Common myeloid progenitor, CD34-positive (primary cell): ENCODE results near the gene BTD.

Source experiments
- CTCF ChIA-PET: fragments of 350-600 bp; sonication (Branson Sonifier 250); formaldehyde crosslinking; loops from one replicate; lab custom pipeline; 2021; ENCODE audit warnings: antibody characterized with exemption; lab: Charles Lee
- POLR2A ChIA-PET: fragments of 350-600 bp; sonication (Branson Sonifier 250); formaldehyde crosslinking; loops from one replicate; lab custom pipeline; 2021; ENCODE audit warnings: antibody characterized with exemption; lab: Charles Lee
- DNase-seq, 3 donors: peaks; one replicate each; pipeline versions ENCODE4 v3.0.0 to v3.0.0-alpha.2; 2013
- H3K27ac ChIP-seq, 2 experiments: 1 replicate in 1 of 2; 2 replicates in 1 of 2; pipeline ENCODE4 v1.7.0; 2013; ENCODE audit warnings: inconsistent platforms in 2 of 2, low read length in 2 of 2, mild to moderate bottlenecking in 2 of 2, low read depth in 1 of 2, moderate library complexity in 1 of 2; ENCODE audit not compliant: severe bottlenecking in 2 of 2, insufficient read depth in 1 of 2, poor library complexity in 1 of 2
- H3K27me3 ChIP-seq, 5 experiments: replicated peaks in 2 of 5; 1 replicate in 3 of 5; 2 replicates in 2 of 5; pipeline versions ENCODE4 v1.6.1 to v1.7.0; 2013; ENCODE audit warnings: low read length in 4 of 5, mild to moderate bottlenecking in 2 of 5, moderate library complexity in 2 of 5, inconsistent platforms in 1 of 5; ENCODE audit not compliant: insufficient read depth in 5 of 5, control insufficient read depth in 4 of 5
- H3K36me3 ChIP-seq, 4 experiments: 1 replicate in 2 of 4; 2 replicates in 2 of 4; pipeline versions ENCODE4 v1.6.1 to v1.7.0; 2013; ENCODE audit warnings: low read length in 3 of 4, control low read depth in 1 of 4, mild to moderate bottlenecking in 1 of 4; ENCODE audit not compliant: control insufficient read depth in 4 of 4, insufficient read depth in 4 of 4
- H3K4me1 ChIP-seq, 4 experiments: 1 replicate in 3 of 4; 2 replicates in 1 of 4; pipeline versions ENCODE4 v1.6.1 to v1.7.1; 2013; ENCODE audit warnings: low read length in 3 of 4, mild to moderate bottlenecking in 3 of 4, control low read depth in 1 of 4, inconsistent platforms in 1 of 4, moderate library complexity in 1 of 4; ENCODE audit not compliant: control insufficient read depth in 4 of 4, insufficient read depth in 4 of 4; ENCODE audit errors: control extremely low read depth in 1 of 4
- H3K4me3 ChIP-seq, 7 experiments: 1 replicate in 4 of 7; 2 replicates in 3 of 7; pipeline versions ENCODE4 v1.5.1 to v1.7.0; 2013; ENCODE audit warnings: mild to moderate bottlenecking in 7 of 7, low read length in 6 of 7, moderate library complexity in 6 of 7, inconsistent platforms in 2 of 7, low read depth in 2 of 7, control low read depth in 1 of 7; ENCODE audit not compliant: insufficient read depth in 4 of 7, control insufficient read depth in 1 of 7; ENCODE audit errors: extremely low read depth in 1 of 7
- H3K9me3 ChIP-seq, 5 experiments: 1 replicate in 4 of 5; 2 replicates in 1 of 5; pipeline versions ENCODE4 v1.6.1 to v1.7.1; 2013; ENCODE audit warnings: low read length in 4 of 5, mild to moderate bottlenecking in 2 of 5, inconsistent platforms in 1 of 5, low read depth in 1 of 5, moderate library complexity in 1 of 5; ENCODE audit not compliant: control insufficient read depth in 4 of 5, insufficient read depth in 2 of 5; ENCODE audit errors: control extremely low read depth in 1 of 5
- WGBS: methylation state at CpG from one replicate; pipeline ENCODE4 v1.1.5; 2013; ENCODE audit not compliant: insufficient coverage; 5-methylcytosine and 5-hydroxymethylcytosine counted together

The BTD gene

DNA sequence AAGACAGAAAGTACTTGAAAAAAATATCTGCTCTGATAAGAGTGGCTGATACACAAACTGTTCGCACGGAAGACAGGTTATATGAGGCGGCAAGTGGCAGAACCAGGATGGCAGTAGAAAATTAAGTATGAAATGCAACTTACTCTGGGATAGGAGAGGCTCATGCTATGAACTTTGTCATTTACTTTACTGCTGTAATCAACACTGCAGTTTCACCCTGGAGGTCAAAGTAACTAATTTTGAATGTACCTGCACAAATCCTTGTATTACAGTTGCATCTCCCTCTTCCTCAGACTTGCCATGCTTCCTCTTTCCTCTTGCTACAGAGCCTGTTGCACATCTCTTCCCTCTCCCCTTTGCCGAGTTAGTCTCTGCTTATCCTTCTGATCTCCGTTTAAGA is 39.0 kb upstream of the BTD start:
- DNase-seq: no peak
- CTCF ChIA-PET: interaction anchor here (1.8 kb wide), 1 partner anchor 11 kb away, joined by 5 read pairs; no protein-coding TSS in a partner anchor
- H3K4me1 ChIP-seq: peaks cover 0 to 3% (median 3%) of the 10 kb centered on the region in 4 experiments
- POLR2A ChIA-PET: no interaction called here
- H3K4me3 ChIP-seq: no peak overlapping the region
- no peaks in the 10 kb centered on the region for H3K9me3 ChIP-seq
- 100% methylated on average over 4 of the region's 5 CpGs for WGBS
- no peak overlapping the region for H3K27ac ChIP-seq
- peaks cover 22 to 68% (median 38%) of the 10 kb centered on the region in 4 experiments for H3K36me3 ChIP-seq
- no peaks in the 10 kb centered on the region for H3K27me3 ChIP-seq

DNA sequence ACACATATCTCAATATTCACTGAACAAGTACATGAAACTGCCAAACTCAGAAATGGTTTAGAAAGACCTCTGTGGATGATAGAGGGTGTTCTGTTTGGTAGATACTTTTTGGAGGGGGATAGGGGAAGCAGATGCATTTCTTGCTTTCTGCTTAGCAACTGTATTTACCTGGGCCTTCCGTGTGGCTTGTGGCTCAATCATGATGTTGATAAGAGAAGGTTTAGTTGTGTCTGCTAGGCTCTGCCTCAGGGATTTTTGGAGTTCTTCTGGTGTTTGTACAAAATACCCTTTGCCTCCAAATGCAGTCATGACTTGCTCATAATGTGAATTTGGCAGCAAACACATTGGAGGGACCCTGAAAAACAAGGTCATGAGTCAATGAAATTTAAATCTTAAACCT is 38.4 kb upstream of the BTD start:
- H3K9me3 ChIP-seq: no peaks in the 10 kb centered on the region
- WGBS: 100% methylated on average over 1 of the region's 1 CpG
- ChIA-PET CTCF (interaction anchor here (1.8 kb wide), 1 partner anchor 10 kb away, joined by 5 read pairs; no protein-coding TSS in a partner anchor), POLR2A (no interaction called here)
- H3K36me3 ChIP-seq: peaks cover 24 to 74% (median 43%) of the 10 kb centered on the region in 4 experiments
- no peak overlapping the region for H3K4me3 ChIP-seq
- no peaks in the 10 kb centered on the region for H3K4me1 ChIP-seq
- no peak for DNase-seq
- H3K27ac ChIP-seq: no peak overlapping the region
- H3K27me3 ChIP-seq: no peaks in the 10 kb centered on the region

DNA sequence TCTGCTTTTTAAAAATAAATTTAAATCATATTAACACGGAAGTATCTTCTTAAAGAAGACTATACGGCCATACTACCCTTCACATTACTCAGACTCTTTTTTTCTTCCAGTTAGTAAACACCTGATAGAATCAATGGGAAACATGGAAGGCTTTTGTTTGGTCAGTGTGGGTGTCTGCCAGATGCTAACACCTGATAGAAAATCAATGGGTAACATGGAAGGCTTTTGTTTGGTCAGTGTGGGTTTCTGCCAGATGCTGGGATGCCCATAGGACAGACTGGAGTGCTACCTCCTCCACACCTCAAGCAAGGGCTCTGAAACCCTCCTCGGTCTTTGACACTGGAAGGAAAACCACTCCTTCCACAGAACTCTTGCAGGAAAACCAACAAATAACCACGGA is 29.4 kb upstream of the BTD start:
- ChIA-PET CTCF (no interaction called here), POLR2A (no interaction called here)
- H3K4me3 ChIP-seq: no peak overlapping the region
- DNase-seq: no peak
- H3K4me1 ChIP-seq: peaks cover 0 to 16% (median 8%) of the 10 kb centered on the region in 4 experiments
- no peaks in the 10 kb centered on the region for H3K27me3 ChIP-seq
- no peaks in the 10 kb centered on the region for H3K9me3 ChIP-seq
- no peak overlapping the region for H3K27ac ChIP-seq
- peaks cover 14 to 43% (median 27%) of the 10 kb centered on the region in 4 experiments for H3K36me3 ChIP-seq
- no CpG with 5 or more reads among the region's 4 CpGs for WGBS

DNA sequence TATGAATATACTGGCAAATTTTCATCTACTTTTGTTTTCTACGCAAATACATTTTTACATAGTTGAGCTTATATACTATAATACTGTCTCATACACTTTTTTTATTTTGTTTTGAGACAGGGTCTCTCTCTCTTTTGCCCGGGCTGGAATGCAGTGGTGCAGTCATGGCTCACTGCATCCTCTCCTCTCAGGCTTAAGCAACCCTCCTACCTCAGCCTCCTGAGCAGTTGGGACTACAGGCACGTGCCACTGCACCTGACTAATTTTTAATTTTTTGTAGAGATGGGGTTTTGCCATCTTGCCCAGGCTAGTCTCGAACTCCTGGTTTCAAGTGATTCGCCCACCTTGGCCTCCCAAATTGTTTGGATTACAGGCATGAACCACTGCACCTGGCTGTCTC is 26.1 kb upstream of the BTD start:
- POLR2A ChIA-PET: no interaction called here

DNA sequence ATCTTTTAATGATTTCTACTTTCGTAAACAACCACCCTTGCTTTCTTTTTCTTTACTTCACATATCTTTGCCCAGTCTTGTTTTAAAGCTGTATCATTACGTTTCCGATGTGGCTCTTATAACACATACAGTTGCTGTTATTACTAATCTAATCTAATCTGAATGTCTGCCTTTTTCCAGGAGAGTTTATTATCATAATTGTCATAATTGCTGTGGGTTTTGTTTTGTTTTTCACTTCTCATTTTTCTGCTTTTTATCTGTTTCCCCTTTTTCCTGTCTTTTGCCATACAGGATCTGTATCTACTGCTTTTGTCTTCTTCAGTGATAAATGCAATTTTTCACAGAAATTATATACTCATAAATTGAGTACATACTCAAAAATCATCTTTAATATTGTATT is 25.1 kb upstream of the BTD start:
- Histone ChIP-seq H3K27ac (peak overlapping the region in 1 of 2 experiments; percentile 25), H3K9me3 (no peaks in the 10 kb centered on the region), H3K36me3 (peaks cover 16 to 33% (median 25%) of the 10 kb centered on the region in 4 experiments), H3K4me1 (peaks cover 0 to 23% (median 12%) of the 10 kb centered on the region in 4 experiments), H3K27me3 (no peaks in the 10 kb centered on the region), H3K4me3 (no peak overlapping the region)
- POLR2A ChIA-PET: no interaction called here
- no CpG with 5 or more reads among the region's 3 CpGs for WGBS
- CTCF ChIA-PET: no interaction called here
- DNase-seq: peak in 2 of 3 donors; percentile 27 to 46

More for the DNA sequence above, 26.1 kb upstream of the BTD start:
- Histone ChIP-seq H3K4me3 (no peak overlapping the region), H3K9me3 (no peaks in the 10 kb centered on the region), H3K27me3 (no peaks in the 10 kb centered on the region), H3K4me1 (peaks cover 0 to 23% (median 12%) of the 10 kb centered on the region in 4 experiments), H3K27ac (peak overlapping the region in 1 of 2 experiments; percentile 25), H3K36me3 (peaks cover 13 to 37% (median 27%) of the 10 kb centered on the region in 4 experiments)
- WGBS: 96% methylated on average over 3 of the region's 5 CpGs
- no peak for DNase-seq
- CTCF ChIA-PET: interaction anchor here (2.2 kb wide), 1 partner anchor 19 kb away, joined by 6 read pairs; no protein-coding TSS in a partner anchor

DNA sequence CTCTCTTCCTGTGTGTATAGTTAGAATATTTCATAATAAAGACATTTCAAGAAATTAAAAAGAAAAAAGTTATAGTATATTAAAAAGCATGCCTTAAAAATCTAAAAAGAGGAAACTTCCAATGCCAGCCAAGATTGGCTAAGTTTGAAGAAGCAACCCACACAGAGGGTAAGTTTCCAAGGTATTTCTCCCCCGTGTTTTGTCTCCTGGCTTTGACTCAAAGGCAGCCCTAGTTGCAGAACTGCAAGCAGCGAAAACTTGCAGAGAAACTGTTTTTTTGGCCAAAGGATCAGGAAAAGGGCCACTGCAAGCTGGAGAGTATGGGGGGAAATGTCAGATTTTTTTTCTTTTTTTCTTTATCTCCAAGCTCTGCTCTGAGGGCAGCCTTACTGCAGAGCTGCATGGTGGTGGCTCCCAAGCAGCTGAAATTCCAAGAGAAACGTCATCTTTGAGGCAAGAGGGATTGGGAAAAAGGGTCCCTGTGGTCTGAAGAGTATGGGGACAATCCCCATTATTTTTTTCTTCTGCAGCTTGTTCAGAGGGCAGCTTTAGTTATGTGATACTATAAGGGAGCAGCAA is 23.2 kb upstream of the BTD start:
- H3K27ac ChIP-seq: peak overlapping the region in 1 of 2 experiments; percentile 47
- peaks cover 0 to 20% (median 12%) of the 10 kb centered on the region in 4 experiments for H3K4me1 ChIP-seq
- H3K4me3 ChIP-seq: no peak overlapping the region
- H3K36me3 ChIP-seq: peaks cover 16 to 38% (median 30%) of the 10 kb centered on the region in 4 experiments
- H3K27me3 ChIP-seq: no peaks in the 10 kb centered on the region
- DNase-seq: no peak
- ChIA-PET CTCF (interaction anchor here (2.3 kb wide), 1 partner anchor 13 kb away, joined by 5 read pairs; no protein-coding TSS in a partner anchor), POLR2A (interaction anchor here (0.6 kb wide), 1 partner anchor 263 kb away, joined by 3 read pairs; no protein-coding TSS in a partner anchor)
- H3K9me3 ChIP-seq: no peaks in the 10 kb centered on the region
- 41% methylated on average over 2 of the region's 3 CpGs for WGBS

DNA sequence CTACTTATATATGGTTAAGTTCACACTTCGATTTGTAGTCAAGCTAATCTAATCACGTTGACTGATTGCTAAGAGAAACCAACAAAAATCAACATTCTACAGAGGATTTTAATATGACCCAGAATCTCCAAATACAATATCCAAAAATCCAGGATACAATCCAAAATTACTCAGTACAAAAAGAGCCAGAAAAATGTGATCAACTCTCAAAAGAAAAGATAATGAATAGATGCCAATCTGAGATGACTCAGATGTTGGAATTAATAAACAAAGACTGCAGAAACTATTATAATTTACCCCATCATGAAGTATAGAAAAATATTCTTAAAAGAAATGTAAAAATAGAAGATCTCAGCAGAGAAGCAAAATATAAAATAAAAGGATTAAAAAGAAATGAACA is 22.5 kb upstream of the BTD start:
- ChIA-PET CTCF (interaction anchor here (2.3 kb wide), 1 partner anchor 14 kb away, joined by 5 read pairs; no protein-coding TSS in a partner anchor), POLR2A (no interaction called here)
- no CpG with 5 or more reads among the region's 2 CpGs for WGBS

More for the DNA sequence above, 22.5 kb upstream of the BTD start:
- no peaks in the 10 kb centered on the region for H3K9me3 ChIP-seq
- H3K4me3 ChIP-seq: no peak overlapping the region
- H3K27me3 ChIP-seq: no peaks in the 10 kb centered on the region
- H3K4me1 ChIP-seq: peaks cover 0 to 20% (median 12%) of the 10 kb centered on the region in 4 experiments
- DNase-seq: no peak
- peaks cover 16 to 35% (median 26%) of the 10 kb centered on the region in 4 experiments for H3K36me3 ChIP-seq
- no peak overlapping the region for H3K27ac ChIP-seq
